IMR-90 (cell line): Measurements from ENCODE around the gene LRRC18. TPM values are rescaled to one million over a fixed set of nuclear protein-coding genes. Genes with fewer than 3 reads are reported as not detected.

Experiments used
- ATAC-seq: fragments of 200-7000 bp; cut with Tn5 transposase; 2 replicates; pipeline ENCODE4 v1.9.1; 2020; ENCODE audit warnings: low read depth, mild to moderate bottlenecking, moderate library complexity
- BruUV-seq: library from RNA; stranded (reverse); fragments of 400-500 nt; replicated peaks from 2 replicates; lab custom pipeline; 2021; lab: Mats Ljungman, UMichigan
- CTCF ChIA-PET: fragments of 300-600 bp; formaldehyde crosslinking; extraction: SDS; loops from one replicate; lab custom pipeline; 2021; ENCODE audit warnings: antibody characterized with exemption; lab: Yijun Ruan, JAX
- POLR2A ChIA-PET: fragments of 300-600 bp; sonication (Branson Sonifier 250); formaldehyde crosslinking; loops from one replicate; lab custom pipeline; 2022; ENCODE audit warnings: antibody characterized with exemption; ENCODE audit not compliant: unreplicated experiment; lab: Charles Lee
- DNase-seq: peaks from one replicate; pipeline ENCODE4 v3.0.0; 2013
- H2AFZ ChIP-seq: replicated peaks from 2 replicates; pipeline ENCODE3; 2013; ENCODE audit warnings: low read length, mild to moderate bottlenecking; ENCODE audit not compliant: poor library complexity
- H2AK5ac ChIP-seq: 2 replicates; pipeline ENCODE4 v1.6.1; 2013; ENCODE audit warnings: low read depth, low read length, inconsistent platforms
- H2AK9ac ChIP-seq: replicated peaks from 2 replicates; pipeline ENCODE3; 2013; ENCODE audit warnings: mild to moderate bottlenecking, low read depth, low read length, moderate library complexity; ENCODE audit not compliant: poor library complexity
- H2BK120ac ChIP-seq: 2 replicates; pipeline ENCODE4 v1.6.1; 2013; ENCODE audit warnings: low read depth, low read length, inconsistent platforms
- H2BK15ac ChIP-seq: 3 replicates; pipeline ENCODE4 v1.6.1; 2013; ENCODE audit warnings: low read depth, low read length, inconsistent platforms
- H2BK20ac ChIP-seq: 2 replicates; pipeline ENCODE4 v1.6.1; 2013; ENCODE audit warnings: low read depth, mild to moderate bottlenecking, inconsistent platforms, low read length, moderate library complexity
- H2BK5ac ChIP-seq: 2 replicates; pipeline ENCODE4 v1.6.1; 2013; ENCODE audit warnings: mild to moderate bottlenecking, low read depth, low read length, inconsistent platforms; ENCODE audit not compliant: poor library complexity, severe bottlenecking
- H3K14ac ChIP-seq: replicated peaks from 2 replicates; pipeline ENCODE4 v1.6.1; 2013; ENCODE audit warnings: low read depth, low read length, inconsistent platforms
- H3K18ac ChIP-seq: 2 replicates; pipeline ENCODE4 v1.6.1; 2013; ENCODE audit warnings: low read depth, low read length, control low read depth
- H3K23ac ChIP-seq: 2 replicates; pipeline ENCODE4 v1.6.1; 2013; ENCODE audit warnings: low read depth, low read length, inconsistent platforms
- H3K27ac ChIP-seq: 2 replicates; pipeline ENCODE4 v1.5.1; 2013; ENCODE audit warnings: mild to moderate bottlenecking, control low read depth, low read length; ENCODE audit not compliant: insufficient read depth
- H3K27me3 ChIP-seq: 2 replicates; pipeline ENCODE4 v1.6.1; 2013; ENCODE audit warnings: low read length; ENCODE audit not compliant: control insufficient read depth, insufficient read depth
- H3K36me3 ChIP-seq: 2 replicates; pipeline ENCODE4 v1.6.1; 2013; ENCODE audit warnings: low read length, mixed read lengths; ENCODE audit not compliant: control insufficient read depth, insufficient read depth
- H3K4ac ChIP-seq: 2 replicates; pipeline ENCODE4 v1.6.1; 2013; ENCODE audit warnings: low read depth, low read length, inconsistent platforms
- H3K4me1 ChIP-seq: 2 replicates; pipeline ENCODE4 v1.6.1; 2013; ENCODE audit warnings: low read length, mixed read lengths; ENCODE audit not compliant: control insufficient read depth, insufficient read depth
- H3K4me2 ChIP-seq: 2 replicates; pipeline ENCODE4 v1.6.1; 2013; ENCODE audit warnings: low read depth, mild to moderate bottlenecking, control low read depth, low read length, moderate library complexity
- H3K4me3 ChIP-seq: 2 replicates; pipeline ENCODE4 v1.5.1; 2013; ENCODE audit warnings: low read depth, mild to moderate bottlenecking, control low read depth, low read length, moderate library complexity; ENCODE audit not compliant: insufficient read depth
- H3K56ac ChIP-seq: 2 replicates; pipeline ENCODE4 v1.6.1; 2013; ENCODE audit warnings: low read length, inconsistent platforms; ENCODE audit not compliant: insufficient read depth; ENCODE audit errors: extremely low read depth
- H3K79me1 ChIP-seq, 2 experiments: 2 replicates each; pipeline ENCODE4 v1.6.1; 2013; ENCODE audit warnings: low read length in 2 of 2, inconsistent platforms in 1 of 2, low read depth in 1 of 2
- H3K9ac ChIP-seq: 2 replicates; pipeline ENCODE4 v1.6.1; 2013; ENCODE audit warnings: low read depth, low read length, control low read depth
- H3K9me1 ChIP-seq: 2 replicates; pipeline ENCODE4 v1.6.1; 2013; ENCODE audit warnings: low read length, inconsistent platforms; ENCODE audit not compliant: insufficient read depth
- H3K9me3 ChIP-seq: 2 replicates; pipeline ENCODE4 v1.6.1; 2013; ENCODE audit warnings: low read length; ENCODE audit not compliant: control insufficient read depth, insufficient read depth
- H4K20me1 ChIP-seq: 2 replicates; pipeline ENCODE4 v1.6.1; 2013; ENCODE audit warnings: low read length, inconsistent platforms; ENCODE audit not compliant: insufficient read depth
- H4K5ac ChIP-seq: 2 replicates; pipeline ENCODE4 v1.6.1; 2013; ENCODE audit warnings: mild to moderate bottlenecking, low read depth, low read length, control low read depth
- H4K8ac ChIP-seq, 2 experiments: 2 replicates each; pipeline ENCODE4 v1.6.1; 2013; ENCODE audit warnings: low read depth in 2 of 2, low read length in 2 of 2, control low read depth in 1 of 2, inconsistent platforms in 1 of 2
- H4K91ac ChIP-seq: 2 replicates; pipeline ENCODE4 v1.6.1; 2013; ENCODE audit warnings: low read depth, low read length, inconsistent platforms; ENCODE audit not compliant: insufficient read depth
- BHLHE40 ChIP-seq: fragments of 150-350 bp; IDR thresholded peaks from 2 replicates; pipeline ENCODE4 v1.6.1; 2016; ENCODE audit warnings: mild to moderate bottlenecking, low read depth, low read length
- FOS ChIP-seq: fragments of 150-350 bp; IDR thresholded peaks from 2 replicates; pipeline ENCODE4 v1.6.1; 2016; ENCODE audit warnings: low read depth, low read length
- MAFK ChIP-seq: IDR thresholded peaks from 2 replicates; pipeline ENCODE4 v1.6.1; 2012; ENCODE audit warnings: low read depth, low read length, improper control_type of control experiment
- NFE2L2 ChIP-seq: fragments of 150-350 bp; IDR thresholded peaks from 2 replicates; pipeline ENCODE4 v1.6.1; 2016; ENCODE audit warnings: low read depth, mild to moderate bottlenecking, low read length
- POLR2A ChIP-seq: IDR thresholded peaks from 2 replicates; pipeline ENCODE4 v1.6.1; 2012; ENCODE audit warnings: mild to moderate bottlenecking, low read depth, low read length
- WGBS, 2 experiments: methylation state at CpG; one replicate each; pipeline versions ENCODE4 v1.1.5 to v1.1.7; 2013; ENCODE audit warnings: missing lambda C conversion rate in 2 of 2; ENCODE audit not compliant: insufficient read length in 1 of 2; ENCODE audit errors: extremely low coverage in 2 of 2; 5-methylcytosine and 5-hydroxymethylcytosine counted together
- dilution Hi-C: fragments of 300-500 bp; cut with HindIII; formaldehyde crosslinking; loops from one replicate; pipeline ENCODE4 v1.14.3; 2018; ENCODE audit warnings: low sequenced_read_pairs; ENCODE audit not compliant: unreplicated experiment
- in situ Hi-C: fragments of 300-500 bp; cut with MboI; formaldehyde crosslinking; loops from 3 replicates; pipeline ENCODE4 v1.14.3; 2019; ENCODE audit warnings: low sequenced_read_pairs, inconsistent platforms, mixed read lengths
- intact Hi-C: fragments of 100-400 bp; cut with micrococcal nuclease; formaldehyde crosslinking; loops from 2 replicates; pipeline ENCODE4 v1.10.0; 2022
- polyA plus RNA-seq, 3 experiments: library from polyadenylated mRNA; depleted of rRNA; stranded (reverse); fragments of >200 nt; gene quantifications; 2 replicates each; pipeline ENCODE4 v1.2.3, GENCODE V29; 2012; ENCODE audit warnings: low replicate concordance in 1 of 3
- total RNA-seq: library from RNA; depleted of rRNA; stranded (reverse); fragments of >200 nt; gene quantifications from 2 replicates; pipeline ENCODE4 v1.2.3, GENCODE V29; 2012
- TF ChIP-seq, protein P1 (sequence below): fragments of 150-350 bp; IDR thresholded peaks from 2 replicates; pipeline ENCODE4 v1.6.1; 2016; ENCODE audit warnings: low read depth, mild to moderate bottlenecking, low read length, moderate library complexity, borderline replicate concordance

LRRC18 gene
- total and polyA plus RNA-seq, 2 of the 4 experiments (the other 2 are of a cell fraction): not detected

DNA sequence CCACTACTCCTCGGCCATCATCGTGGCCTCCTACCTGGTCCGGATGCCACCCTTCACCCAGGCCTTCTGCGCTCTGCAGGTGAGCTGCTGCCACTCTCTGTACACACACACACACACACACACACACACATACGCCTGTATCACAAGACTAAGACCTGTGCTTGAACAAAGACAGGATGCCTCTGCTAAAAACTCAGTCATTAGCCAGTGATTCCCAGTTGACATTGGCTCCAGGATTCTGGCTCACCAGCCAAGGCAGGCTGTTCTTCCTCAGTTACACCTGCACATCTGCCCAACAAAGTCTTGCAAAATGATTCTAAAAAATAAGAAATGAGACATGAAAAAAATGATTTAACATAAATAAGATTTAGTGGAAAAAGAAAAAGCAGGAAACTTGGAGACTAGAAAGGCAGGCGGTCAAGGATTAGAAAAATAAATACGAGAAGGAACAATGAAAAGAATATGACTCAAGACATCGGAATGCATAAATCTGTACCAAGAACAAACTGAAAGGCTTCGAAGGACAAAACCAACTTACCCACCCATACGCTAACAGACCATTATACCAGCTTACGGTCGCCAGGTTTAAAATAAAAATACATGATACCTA, 7.4 kb upstream of the LRRC18 start:
- dilution Hi-C loops (no loop called here), in situ Hi-C loops (no loop called here), intact Hi-C loops (no loop called here)
- no peak overlapping the region for H3K14ac ChIP-seq
- no peaks in the 10 kb centered on the region for H4K20me1 ChIP-seq
- no peak for ATAC-seq
- H3K4ac ChIP-seq: no peak overlapping the region
- ChIA-PET CTCF (no interaction called here), POLR2A (no interaction called here)
- H2BK120ac ChIP-seq: no peak overlapping the region
- H2AK9ac ChIP-seq: no peak overlapping the region
- no peak overlapping the region for H2BK15ac ChIP-seq
- H4K5ac ChIP-seq: no peak overlapping the region
- 83% methylated on average over 2 of the region's 12 CpGs; no CpG with 5 or more reads in 1 of the 2 experiments for WGBS, 2 experiments
- H2AK5ac ChIP-seq: no peak overlapping the region
- H3K36me3 ChIP-seq: no peaks in the 10 kb centered on the region
- H2BK20ac ChIP-seq: no peak overlapping the region
- no peak overlapping the region for H4K91ac ChIP-seq
- no peak overlapping the region for H3K23ac ChIP-seq
- no peak overlapping the region for H3K18ac ChIP-seq
- TF ChIP-seq BHLHE40 (no peak), FOS (no peak), MAFK (no peak), NFE2L2 (no peak), POLR2A (no peak)
- TF ChIP-seq, protein P1, sequence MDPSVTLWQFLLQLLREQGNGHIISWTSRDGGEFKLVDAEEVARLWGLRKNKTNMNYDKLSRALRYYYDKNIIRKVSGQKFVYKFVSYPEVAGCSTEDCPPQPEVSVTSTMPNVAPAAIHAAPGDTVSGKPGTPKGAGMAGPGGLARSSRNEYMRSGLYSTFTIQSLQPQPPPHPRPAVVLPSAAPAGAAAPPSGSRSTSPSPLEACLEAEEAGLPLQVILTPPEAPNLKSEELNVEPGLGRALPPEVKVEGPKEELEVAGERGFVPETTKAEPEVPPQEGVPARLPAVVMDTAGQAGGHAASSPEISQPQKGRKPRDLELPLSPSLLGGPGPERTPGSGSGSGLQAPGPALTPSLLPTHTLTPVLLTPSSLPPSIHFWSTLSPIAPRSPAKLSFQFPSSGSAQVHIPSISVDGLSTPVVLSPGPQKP: no peak
- BruUV-seq: no TSS peak
- no peaks in the 10 kb centered on the region for H3K4me1 ChIP-seq
- no peak overlapping the region for H4K8ac ChIP-seq
- peaks cover 7% of the 10 kb centered on the region for H3K27me3 ChIP-seq
- no peak overlapping the region for H3K4me3 ChIP-seq
- no peak overlapping the region for H3K56ac ChIP-seq
- H2BK5ac ChIP-seq: no peak overlapping the region
- DNase-seq: no peak
- H3K9me1 ChIP-seq: no peaks in the 10 kb centered on the region
- no peak overlapping the region for H3K27ac ChIP-seq
- no peak overlapping the region for H2AFZ ChIP-seq
- no peak overlapping the region for H3K4me2 ChIP-seq
- no peaks in the 10 kb centered on the region for H3K9me3 ChIP-seq
- H3K79me1 ChIP-seq: no peaks in the 10 kb centered on the region
- no peak overlapping the region for H3K9ac ChIP-seq
